T-helper 17 cell (primary cell): ENCODE measurements around the gene GRIK4. TPM values are rescaled to one million over a fixed set of nuclear protein-coding genes. Genes with fewer than 3 reads are reported as not detected.

Experiments used
- ATAC-seq: fragments of 150-1000 bp; cut with Tn5 transposase; 2 replicates; pipeline ENCODE4 v1.10.0; 2021; ENCODE audit warnings: mild to moderate bottlenecking, moderate library complexity
- DNase-seq, 3 donors: peaks; one replicate each; pipeline versions ENCODE4 v3.0.0 to v3.0.0-alpha.2; 2020 to 2021
- H3K9me3 ChIP-seq: one replicate; pipeline ENCODE4 v1.7.0; 2013; ENCODE audit warnings: low read length, mild to moderate bottlenecking; ENCODE audit not compliant: control insufficient read depth, poor library complexity, severe bottlenecking
- H3K27ac Mint-ChIP-seq: one replicate; pipeline ENCODE4 v1.8.0; 2022; ENCODE audit warnings: mild to moderate bottlenecking, moderate library complexity, mixed read lengths
- H3K27me3 Mint-ChIP-seq: one replicate; pipeline ENCODE4 v1.8.0; 2022; ENCODE audit warnings: mixed read lengths
- H3K36me3 Mint-ChIP-seq: one replicate; pipeline ENCODE4 v1.8.0; 2022; ENCODE audit warnings: low read depth, mixed read lengths
- H3K4me1 Mint-ChIP-seq: one replicate; pipeline ENCODE4 v1.8.0; 2022; ENCODE audit warnings: mild to moderate bottlenecking, mixed read lengths
- H3K4me3 Mint-ChIP-seq: one replicate; pipeline ENCODE4 v1.8.0; 2022; ENCODE audit warnings: mild to moderate bottlenecking, moderate library complexity, mixed read lengths
- total RNA-seq, 4 donors: library from RNA in 2 of 4; stranded (reverse) in 2 of 4; gene quantifications; one replicate each; pipeline ENCODE4 v1.2.3 and lab custom pipeline; 2022 to 2026

The GRIK4 gene
- total RNA-seq, 2 donors from 2014 or later, result 0.05 to 0.10 TPM

GRCh38 chr11:120882175-120882574, 370.6 kb downstream of the GRIK4 start:
- ATAC-seq (no peak), DNase-seq (no peak)
- no peaks in the 10 kb centered on the region for H3K36me3 Mint-ChIP-seq
- H3K4me3 Mint-ChIP-seq, result no peak overlapping the region
- H3K27me3 Mint-ChIP-seq, result peaks cover 75% of the 10 kb centered on the region
- peaks cover 2% of the 10 kb centered on the region for H3K4me1 Mint-ChIP-seq
- no peak overlapping the region for H3K27ac Mint-ChIP-seq
- H3K9me3 ChIP-seq, result no peaks in the 10 kb centered on the region

DNA sequence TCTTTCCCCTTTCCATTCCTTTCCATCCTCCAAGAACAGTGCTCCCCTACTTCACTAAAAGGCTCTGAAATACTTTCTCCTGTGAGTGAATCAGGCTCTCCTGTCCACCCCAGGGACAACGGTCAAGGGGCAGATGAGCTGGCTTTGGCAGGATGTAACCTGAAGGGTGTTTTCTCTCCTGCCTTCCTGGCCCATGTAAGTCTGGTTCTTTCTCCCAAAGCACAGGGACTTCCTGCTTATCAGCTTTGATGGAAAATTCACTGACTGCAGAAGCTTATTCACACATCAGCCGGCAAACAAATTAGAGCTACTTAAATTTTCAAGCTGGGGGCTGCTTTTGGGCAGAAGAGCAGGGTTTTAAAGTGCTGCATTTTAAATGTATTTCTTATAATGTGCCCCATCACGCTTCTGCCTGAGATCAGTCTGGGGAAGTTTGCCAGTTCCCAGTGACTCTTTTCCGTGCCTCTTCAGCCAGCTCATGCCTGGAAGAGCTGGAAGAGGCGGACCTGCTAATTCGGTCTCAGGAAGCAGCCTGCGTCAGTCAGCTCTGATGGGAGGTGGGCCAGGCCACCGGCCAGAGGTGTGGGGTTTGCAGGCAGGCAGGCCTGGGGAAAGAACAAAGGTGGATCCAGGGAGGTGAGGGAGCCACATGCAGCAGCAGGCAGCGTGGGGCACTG, 372.0 kb downstream of the GRIK4 start:
- H3K9me3 ChIP-seq, result no peaks in the 10 kb centered on the region
- Mint-ChIP-seq H3K27me3 (peaks cover 69% of the 10 kb centered on the region), H3K27ac (no peak overlapping the region), H3K4me3 (no peak overlapping the region), H3K36me3 (no peaks in the 10 kb centered on the region), H3K4me1 (peaks cover 2% of the 10 kb centered on the region)
- ATAC-seq, result no peak
- DNase-seq, result no peak

DNA sequence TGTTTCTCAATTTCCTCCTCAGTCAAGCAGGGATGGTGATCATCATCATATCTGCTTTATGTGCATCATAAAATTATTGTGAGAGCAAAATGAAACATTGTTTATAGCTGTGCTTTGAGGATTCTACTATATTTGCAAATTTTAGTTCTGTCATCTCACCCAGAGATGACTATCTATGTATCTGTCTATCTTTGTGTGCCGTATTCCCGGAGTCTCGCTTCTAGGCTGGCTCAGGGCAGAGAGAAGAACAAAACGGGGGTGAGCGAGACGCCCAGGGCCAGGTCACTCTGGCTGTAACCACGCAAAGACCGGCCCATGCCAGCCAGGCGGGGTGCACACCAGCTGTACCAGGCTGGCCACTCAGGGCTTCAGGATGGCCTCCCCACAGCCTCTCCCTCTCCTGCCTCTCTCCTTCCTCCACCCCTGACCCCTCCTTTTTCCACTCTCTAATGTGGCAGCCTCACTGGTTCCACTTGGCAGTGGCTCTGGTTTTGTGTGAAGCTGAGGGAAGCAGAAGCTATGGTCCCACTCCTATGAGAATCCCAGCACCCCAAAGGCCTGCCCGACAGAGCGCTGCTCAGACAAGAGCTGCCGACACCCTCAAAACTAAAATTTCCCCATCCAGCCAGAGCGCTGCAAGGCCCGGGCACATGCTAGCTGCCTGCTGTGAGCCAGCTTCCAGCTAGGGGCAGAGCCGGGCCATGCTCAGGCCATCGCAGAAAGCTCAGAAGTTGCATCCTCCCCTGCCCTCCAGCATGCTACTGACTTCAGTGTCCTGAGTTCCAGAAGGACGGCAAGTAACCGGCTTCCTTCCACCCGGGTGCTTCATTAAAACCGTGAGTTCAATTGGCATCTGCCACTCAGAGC, 372.8 kb downstream of the GRIK4 start:
- peaks cover 61% of the 10 kb centered on the region for H3K27me3 Mint-ChIP-seq
- H3K4me3 Mint-ChIP-seq, result no peak overlapping the region
- peaks cover 2% of the 10 kb centered on the region for H3K4me1 Mint-ChIP-seq
- H3K27ac Mint-ChIP-seq, result no peak overlapping the region
- H3K9me3 ChIP-seq, result no peaks in the 10 kb centered on the region
- no peak for ATAC-seq
- no peaks in the 10 kb centered on the region for H3K36me3 Mint-ChIP-seq
- no peak for DNase-seq

DNA sequence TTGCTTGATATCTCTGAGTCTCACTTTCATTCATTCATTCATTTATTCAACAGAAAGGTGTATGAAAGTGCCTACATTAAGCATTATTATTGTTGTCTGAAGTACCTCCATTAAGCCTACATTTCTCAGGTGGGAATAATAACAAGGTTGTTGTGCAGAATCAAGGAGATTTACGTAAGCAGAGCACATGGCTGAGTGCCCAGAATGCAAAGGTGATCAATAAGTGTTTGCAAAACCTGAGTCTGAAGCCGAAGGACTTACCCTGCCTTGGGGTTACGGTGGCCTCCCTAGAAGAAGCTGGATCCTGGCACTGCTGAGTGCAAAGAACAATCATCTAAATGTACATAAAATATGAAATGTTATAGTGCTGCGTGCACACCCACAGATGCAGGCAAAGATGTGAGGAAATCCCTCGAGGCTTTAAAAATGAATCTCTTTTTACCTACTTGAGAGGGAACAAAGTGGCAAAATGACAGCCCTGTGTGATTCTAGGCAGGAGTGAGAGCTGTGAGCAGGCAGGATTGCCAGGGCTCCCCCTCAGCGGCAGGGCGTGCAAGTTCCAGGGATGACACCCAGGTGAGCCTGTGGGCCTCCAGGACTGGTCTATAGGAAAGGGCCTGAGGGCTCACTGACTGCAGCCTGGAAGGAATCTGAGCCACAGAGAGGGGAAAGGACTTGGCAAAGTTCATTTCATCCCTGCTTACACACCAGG, 379.2 kb downstream of the GRIK4 start:
- no peaks in the 10 kb centered on the region for H3K9me3 ChIP-seq
- H3K27ac Mint-ChIP-seq, result no peak overlapping the region
- no peak overlapping the region for H3K4me3 Mint-ChIP-seq
- H3K27me3 Mint-ChIP-seq, result peaks cover 40% of the 10 kb centered on the region
- H3K36me3 Mint-ChIP-seq, result no peaks in the 10 kb centered on the region
- H3K4me1 Mint-ChIP-seq, result no peaks in the 10 kb centered on the region
- ATAC-seq (no peak), DNase-seq (no peak)

- no peaks in the 10 kb centered on the region for H3K4me1 Mint-ChIP-seq
- ATAC-seq, result no peak
- peaks cover 46% of the 10 kb centered on the region for H3K27me3 Mint-ChIP-seq
- no peak overlapping the region for H3K4me3 Mint-ChIP-seq
- no peaks in the 10 kb centered on the region for H3K9me3 ChIP-seq
- no peak for DNase-seq
- no peak overlapping the region for H3K27ac Mint-ChIP-seq
- no peaks in the 10 kb centered on the region for H3K36me3 Mint-ChIP-seq
These were observed 382.1 kb downstream of the GRIK4 start for GRCh38 chr11:120893440-120894201.

DNA sequence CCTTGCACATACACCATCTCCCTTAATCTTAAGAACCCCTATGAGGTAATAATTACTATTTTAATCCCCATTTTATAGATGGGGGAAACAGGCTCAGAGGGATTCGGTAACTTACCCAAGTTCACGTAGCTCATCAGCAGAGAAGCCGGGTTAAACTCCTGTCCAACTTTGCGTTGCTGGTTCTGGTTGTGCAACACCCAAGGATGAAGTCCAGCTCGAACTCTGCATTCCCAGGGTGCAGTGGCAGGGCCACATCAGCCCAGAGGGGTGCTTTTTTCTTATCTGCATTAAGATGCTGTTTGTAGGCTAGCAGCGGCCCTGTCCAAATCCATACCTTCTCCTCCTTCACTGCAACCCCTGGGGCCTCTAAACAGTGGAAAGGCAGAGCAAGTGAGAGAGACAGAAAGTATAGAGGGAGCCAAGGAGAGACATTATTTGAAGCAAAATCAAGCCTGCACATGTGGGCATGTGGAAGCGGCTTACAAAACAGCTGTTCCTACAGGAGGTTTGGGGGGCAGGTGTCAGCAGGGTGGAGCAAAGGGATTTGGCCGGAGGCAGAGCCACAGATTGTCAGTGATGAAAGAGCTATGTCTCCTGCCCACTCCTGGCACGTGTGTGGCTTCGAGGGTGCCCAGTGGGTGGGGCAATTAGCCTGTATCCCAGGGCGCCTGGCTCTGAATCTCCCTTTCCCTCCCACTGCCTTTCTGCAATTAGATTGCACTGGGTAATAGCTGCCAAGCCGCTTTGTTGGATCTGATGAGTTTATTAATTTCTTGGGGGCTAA, 382.8 kb downstream of the GRIK4 start:
- no peak overlapping the region for H3K27ac Mint-ChIP-seq

DNA sequence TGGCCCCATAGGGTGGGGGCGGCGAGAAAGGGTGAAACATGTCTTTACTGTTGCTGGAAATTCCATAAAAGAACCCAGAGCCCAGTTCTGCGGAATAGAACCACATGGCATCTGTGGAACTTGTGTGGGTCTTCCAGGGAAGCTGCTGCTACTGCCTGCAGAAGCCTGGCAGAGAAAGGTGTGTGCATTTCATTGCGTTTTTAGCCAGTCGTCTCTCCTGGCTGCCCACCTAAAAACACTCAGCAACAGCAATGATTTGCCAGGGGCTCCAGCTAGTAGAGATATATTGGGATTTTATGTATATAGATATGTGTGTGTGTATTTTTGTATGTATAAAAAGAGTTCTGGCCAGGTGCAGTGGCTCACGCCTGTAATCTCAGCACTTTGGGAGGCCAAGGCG, 385.1 kb downstream of the GRIK4 start:
- no peak for DNase-seq
- Mint-ChIP-seq H3K4me1 (peaks cover 6% of the 10 kb centered on the region), H3K27me3 (peaks cover 56% of the 10 kb centered on the region), H3K4me3 (no peak overlapping the region), H3K36me3 (no peaks in the 10 kb centered on the region), H3K27ac (no peak overlapping the region)
- no peak for ATAC-seq
- H3K9me3 ChIP-seq, result no peaks in the 10 kb centered on the region

More for the DNA sequence above, 382.8 kb downstream of the GRIK4 start:
- H3K9me3 ChIP-seq, result no peaks in the 10 kb centered on the region
- Mint-ChIP-seq H3K4me1 (no peaks in the 10 kb centered on the region), H3K4me3 (no peak overlapping the region), H3K27me3 (peaks cover 47% of the 10 kb centered on the region), H3K36me3 (no peaks in the 10 kb centered on the region)
- no peak for DNase-seq
- ATAC-seq, result no peak

GRCh38 chr11:120898568-120898967, 387.0 kb downstream of the GRIK4 start:
- peaks cover 6% of the 10 kb centered on the region for H3K4me1 Mint-ChIP-seq
- no peak for DNase-seq

GRCh38 chr11:120899720-120900119, 388.2 kb downstream of the GRIK4 start:
- H3K9me3 ChIP-seq, result no peaks in the 10 kb centered on the region
- ATAC-seq (no peak), DNase-seq (no peak)
- Mint-ChIP-seq H3K36me3 (no peaks in the 10 kb centered on the region), H3K27me3 (peaks cover 35% of the 10 kb centered on the region), H3K27ac (no peak overlapping the region), H3K4me3 (no peak overlapping the region), H3K4me1 (peaks cover 6% of the 10 kb centered on the region)

More at GRCh38 chr11:120898568-120898967, 387.0 kb downstream of the GRIK4 start:
- H3K9me3 ChIP-seq, result no peaks in the 10 kb centered on the region
- ATAC-seq, result no peak
- Mint-ChIP-seq H3K4me3 (no peak overlapping the region), H3K27me3 (peaks cover 45% of the 10 kb centered on the region), H3K36me3 (no peaks in the 10 kb centered on the region), H3K27ac (no peak overlapping the region)

DNA sequence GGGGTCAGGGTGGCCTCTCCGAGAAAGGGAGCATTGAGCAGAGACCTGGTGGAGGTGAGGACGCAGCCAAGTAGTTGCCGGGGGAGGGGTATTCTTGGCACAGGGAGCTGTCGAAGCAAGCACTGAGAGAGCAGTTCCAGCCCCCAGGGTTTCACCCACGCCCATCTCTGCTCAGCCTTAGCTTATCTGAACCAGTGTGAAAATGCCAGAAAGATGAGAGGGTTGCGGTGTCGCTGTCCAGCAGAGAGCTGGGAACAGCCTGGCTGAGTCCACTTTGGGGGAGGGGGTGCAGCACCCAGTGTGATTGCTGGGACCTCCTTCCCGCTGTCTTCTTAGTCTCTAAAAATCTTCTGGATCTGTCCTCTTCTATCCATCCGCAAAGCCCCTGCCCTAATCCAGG, 389.1 kb downstream of the GRIK4 start:
- H3K27me3 Mint-ChIP-seq, result peaks cover 28% of the 10 kb centered on the region
- H3K9me3 ChIP-seq, result no peaks in the 10 kb centered on the region
- H3K4me1 Mint-ChIP-seq, result peaks cover 6% of the 10 kb centered on the region
- DNase-seq (no peak), ATAC-seq (no peak)
- no peak overlapping the region for H3K4me3 Mint-ChIP-seq
- H3K27ac Mint-ChIP-seq, result peak overlapping the region; percentile 16
- no peaks in the 10 kb centered on the region for H3K36me3 Mint-ChIP-seq

- Mint-ChIP-seq H3K27me3 (peaks cover 29% of the 10 kb centered on the region), H3K27ac (no peak overlapping the region), H3K36me3 (no peaks in the 10 kb centered on the region), H3K4me3 (no peak overlapping the region), H3K4me1 (peaks cover 10% of the 10 kb centered on the region)
- DNase-seq (no peak), ATAC-seq (no peak)
- no peaks in the 10 kb centered on the region for H3K9me3 ChIP-seq
These were observed 392.1 kb downstream of the GRIK4 start for GRCh38 chr11:120903686-120904085.

GRCh38 chr11:120904116-120904515, 392.6 kb downstream of the GRIK4 start:
- H3K27ac Mint-ChIP-seq, result no peak overlapping the region
- no peak for DNase-seq
- H3K4me3 Mint-ChIP-seq, result no peak overlapping the region
- peaks cover 29% of the 10 kb centered on the region for H3K27me3 Mint-ChIP-seq
- H3K9me3 ChIP-seq, result no peaks in the 10 kb centered on the region
- H3K36me3 Mint-ChIP-seq, result no peaks in the 10 kb centered on the region
- no peak for ATAC-seq
- peaks cover 10% of the 10 kb centered on the region for H3K4me1 Mint-ChIP-seq
